Liver (tissue), 9 donors: ENCODE results near the gene SRSF6. TPM values are rescaled to one million over a fixed set of nuclear protein-coding genes. Genes with fewer than 3 reads are reported as not detected.

Experiments
- DNase-seq: peaks from one replicate; pipeline ENCODE4 v3.0.0-alpha.2; 2017; ENCODE audit warnings: low spot score
- H3K27ac ChIP-seq, 2 donors: one replicate each; pipeline ENCODE4 v1.7.0; 2013; ENCODE audit warnings: inconsistent platforms in 2 of 2, low read length in 2 of 2, control low read depth in 1 of 2, low read depth in 1 of 2, mild to moderate bottlenecking in 1 of 2
- H3K27me3 ChIP-seq, 4 donors: one replicate each; pipeline versions ENCODE4 v1.6.1 to v1.7.0; 2013; ENCODE audit warnings: low read length in 3 of 4, inconsistent platforms in 1 of 4, mild to moderate bottlenecking in 1 of 4, moderate library complexity in 1 of 4; ENCODE audit not compliant: control insufficient read depth in 4 of 4, insufficient read depth in 4 of 4
- H3K36me3 ChIP-seq, 4 donors: one replicate each; pipeline versions ENCODE4 v1.6.1 to v1.7.0; 2013; ENCODE audit warnings: low read length in 3 of 4, mild to moderate bottlenecking in 3 of 4, low read depth in 1 of 4, moderate library complexity in 1 of 4; ENCODE audit not compliant: control insufficient read depth in 4 of 4, insufficient read depth in 3 of 4
- H3K4me1 ChIP-seq, 4 donors: one replicate each; pipeline versions ENCODE4 v1.6.1 to v1.7.0; 2013; ENCODE audit warnings: low read length in 3 of 4, mild to moderate bottlenecking in 3 of 4, moderate library complexity in 1 of 4; ENCODE audit not compliant: control insufficient read depth in 4 of 4, insufficient read depth in 4 of 4
- H3K4me3 ChIP-seq, 3 donors: one replicate each; pipeline versions ENCODE4 v1.6.1 to v1.7.0; 2013; ENCODE audit warnings: low read length in 3 of 3, control low read depth in 1 of 3, low read depth in 1 of 3, mild to moderate bottlenecking in 1 of 3
- H3K9ac ChIP-seq, 2 donors: one replicate each; pipeline ENCODE4 v1.7.0; 2013; ENCODE audit warnings: low read length in 2 of 2, mild to moderate bottlenecking in 2 of 2, moderate library complexity in 2 of 2, control low read depth in 1 of 2, low read depth in 1 of 2
- H3K9me3 ChIP-seq, 4 donors: one replicate each; pipeline versions ENCODE4 v1.6.1 to v1.7.0; 2013; ENCODE audit warnings: low read length in 3 of 4; ENCODE audit not compliant: control insufficient read depth in 4 of 4
- GABPA ChIP-seq, 2 donors: IDR thresholded peaks in 1 of 2; conservative IDR thresholded peaks in 1 of 2; 2 replicates each; pipeline ENCODE4 v1.6.1; 2016; ENCODE audit warnings: antibody characterized with exemption in 2 of 2, mild to moderate bottlenecking in 1 of 2, moderate library complexity in 1 of 2
- HNF4A ChIP-seq, 2 donors: conservative IDR thresholded peaks; 2 replicates each; pipeline ENCODE4 v1.6.1; 2016; ENCODE audit warnings: antibody characterized with exemption in 2 of 2, mild to moderate bottlenecking in 2 of 2
- HNF4G ChIP-seq: IDR thresholded peaks from 2 replicates; pipeline ENCODE4 v1.6.1; 2016; ENCODE audit warnings: antibody characterized with exemption
- JUND ChIP-seq, 2 donors: IDR thresholded peaks; 2 replicates each; pipeline ENCODE4 v1.6.1; 2016; ENCODE audit warnings: antibody characterized with exemption in 2 of 2
- NR2F2 ChIP-seq: IDR thresholded peaks from 2 replicates; pipeline ENCODE4 v1.6.1; 2016; ENCODE audit warnings: antibody characterized with exemption
- RAD21 ChIP-seq, 2 donors: IDR thresholded peaks; 2 replicates each; pipeline ENCODE4 v1.6.1; 2016; ENCODE audit warnings: antibody characterized with exemption in 2 of 2, mild to moderate bottlenecking in 2 of 2
- TAF1 ChIP-seq: conservative IDR thresholded peaks from 2 replicates; pipeline ENCODE4 v1.6.1; 2016; ENCODE audit warnings: antibody characterized with exemption, mild to moderate bottlenecking
- YY1 ChIP-seq: IDR thresholded peaks from 2 replicates; pipeline ENCODE4 v1.6.1; 2016; ENCODE audit warnings: antibody characterized with exemption, mild to moderate bottlenecking
- WGBS: extraction: QIAGEN DNeasy Blood & Tissue Kit; methylation state at CpG from one replicate; pipeline ENCODE4 v1.1.7; 2013; 5-methylcytosine and 5-hydroxymethylcytosine counted together
- polyA plus RNA-seq, 2 donors: library from polyadenylated mRNA; stranded (reverse) in 1 of 2; unstranded in 1 of 2; fragments of 200-250 nt in 1 of 2; fragments of >200 nt in 1 of 2; fragmentation: Nextera tagmentation in 1 of 2; extraction: Ambion mirVana in 1 of 2; gene quantifications; one replicate each; pipeline versions ENCODE4 v1.2.1 to v1.2.3, GENCODE V29; 2013 to 2015
- total RNA-seq, 2 donors: library from RNA; depleted of rRNA; stranded (reverse); fragments of >200 nt; gene quantifications; one replicate each; pipeline ENCODE4 v1.2.3, GENCODE V29; 2014
- TF ChIP-seq, protein P1 (sequence below): fragments of 150-350 bp; IDR thresholded peaks from 2 replicates; pipeline ENCODE4 v1.5.1; 2017; ENCODE audit warnings: improper control_type of control experiment, low read depth, low read length; ENCODE audit not compliant: missing input control
- TF ChIP-seq, protein P2 (sequence below): IDR thresholded peaks from 2 replicates; pipeline ENCODE4 v1.6.1; 2016; ENCODE audit warnings: antibody characterized with exemption
- TF ChIP-seq, protein P3 (sequence below): IDR thresholded peaks from 2 replicates; pipeline ENCODE4 v1.6.1; 2016; ENCODE audit warnings: antibody characterized with exemption, mild to moderate bottlenecking
- TF ChIP-seq, protein P4 (sequence below): IDR thresholded peaks from 2 replicates; pipeline ENCODE4 v1.6.1; 2016; ENCODE audit warnings: antibody characterized with exemption
- TF ChIP-seq, protein P5 (sequence below): IDR thresholded peaks from 2 replicates; pipeline ENCODE4 v1.6.1; 2016; ENCODE audit warnings: antibody characterized with exemption
- donor health status: healthy.
- donor health status: healthy.
- donor health status: healthy.
- donor health status: healthy.
- donor health status: healthy.

Gene SRSF6
- total and polyA plus RNA-seq, 4 donors: 33.8 to 47.5 (median 41.1) TPM

DNA sequence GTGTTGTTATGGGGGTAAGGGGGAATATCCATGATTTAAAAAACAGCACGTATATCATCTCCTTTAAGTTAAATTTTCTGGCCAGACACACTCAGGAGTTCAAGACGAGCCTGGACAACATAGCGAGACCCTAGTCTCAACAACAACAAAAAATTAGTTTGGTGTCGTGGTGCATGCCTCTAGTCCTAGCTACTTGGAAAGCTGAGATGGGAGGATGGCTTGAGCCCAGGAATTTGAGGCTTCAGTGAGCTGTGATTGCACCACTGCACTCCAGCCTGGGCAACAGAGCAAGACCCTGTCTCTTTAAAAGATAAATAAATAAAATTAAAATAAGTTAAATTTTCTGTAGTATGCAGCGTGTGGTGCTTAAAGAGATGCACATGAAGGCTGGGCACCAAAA is 31.5 kb upstream of the SRSF6 start:
- no peaks in the 10 kb centered on the region for H3K36me3 ChIP-seq
- H3K9me3 ChIP-seq: peaks cover 0 to 4% (median 0%) of the 10 kb centered on the region in 4 donors
- DNase-seq: no peak
- peaks cover 0 to 2% (median 0%) of the 10 kb centered on the region in 4 donors for H3K27me3 ChIP-seq
- TF ChIP-seq JUND (IDR thresholded peaks at IDR 0.05): no peak
- TF ChIP-seq TAF1: no peak
- TF ChIP-seq RAD21 (IDR thresholded peaks at IDR 0.05): no peak
- TF ChIP-seq HNF4A (conservative IDR thresholded peaks at IDR 0.05): no peak
- TF ChIP-seq NR2F2: no peak
- TF ChIP-seq, protein P1, sequence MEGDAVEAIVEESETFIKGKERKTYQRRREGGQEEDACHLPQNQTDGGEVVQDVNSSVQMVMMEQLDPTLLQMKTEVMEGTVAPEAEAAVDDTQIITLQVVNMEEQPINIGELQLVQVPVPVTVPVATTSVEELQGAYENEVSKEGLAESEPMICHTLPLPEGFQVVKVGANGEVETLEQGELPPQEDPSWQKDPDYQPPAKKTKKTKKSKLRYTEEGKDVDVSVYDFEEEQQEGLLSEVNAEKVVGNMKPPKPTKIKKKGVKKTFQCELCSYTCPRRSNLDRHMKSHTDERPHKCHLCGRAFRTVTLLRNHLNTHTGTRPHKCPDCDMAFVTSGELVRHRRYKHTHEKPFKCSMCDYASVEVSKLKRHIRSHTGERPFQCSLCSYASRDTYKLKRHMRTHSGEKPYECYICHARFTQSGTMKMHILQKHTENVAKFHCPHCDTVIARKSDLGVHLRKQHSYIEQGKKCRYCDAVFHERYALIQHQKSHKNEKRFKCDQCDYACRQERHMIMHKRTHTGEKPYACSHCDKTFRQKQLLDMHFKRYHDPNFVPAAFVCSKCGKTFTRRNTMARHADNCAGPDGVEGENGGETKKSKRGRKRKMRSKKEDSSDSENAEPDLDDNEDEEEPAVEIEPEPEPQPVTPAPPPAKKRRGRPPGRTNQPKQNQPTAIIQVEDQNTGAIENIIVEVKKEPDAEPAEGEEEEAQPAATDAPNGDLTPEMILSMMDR: no peak
- TF ChIP-seq HNF4G: no peak
- TF ChIP-seq, protein P2, sequence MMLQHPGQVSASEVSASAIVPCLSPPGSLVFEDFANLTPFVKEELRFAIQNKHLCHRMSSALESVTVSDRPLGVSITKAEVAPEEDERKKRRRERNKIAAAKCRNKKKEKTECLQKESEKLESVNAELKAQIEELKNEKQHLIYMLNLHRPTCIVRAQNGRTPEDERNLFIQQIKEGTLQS: no peak
- TF ChIP-seq, protein P3, sequence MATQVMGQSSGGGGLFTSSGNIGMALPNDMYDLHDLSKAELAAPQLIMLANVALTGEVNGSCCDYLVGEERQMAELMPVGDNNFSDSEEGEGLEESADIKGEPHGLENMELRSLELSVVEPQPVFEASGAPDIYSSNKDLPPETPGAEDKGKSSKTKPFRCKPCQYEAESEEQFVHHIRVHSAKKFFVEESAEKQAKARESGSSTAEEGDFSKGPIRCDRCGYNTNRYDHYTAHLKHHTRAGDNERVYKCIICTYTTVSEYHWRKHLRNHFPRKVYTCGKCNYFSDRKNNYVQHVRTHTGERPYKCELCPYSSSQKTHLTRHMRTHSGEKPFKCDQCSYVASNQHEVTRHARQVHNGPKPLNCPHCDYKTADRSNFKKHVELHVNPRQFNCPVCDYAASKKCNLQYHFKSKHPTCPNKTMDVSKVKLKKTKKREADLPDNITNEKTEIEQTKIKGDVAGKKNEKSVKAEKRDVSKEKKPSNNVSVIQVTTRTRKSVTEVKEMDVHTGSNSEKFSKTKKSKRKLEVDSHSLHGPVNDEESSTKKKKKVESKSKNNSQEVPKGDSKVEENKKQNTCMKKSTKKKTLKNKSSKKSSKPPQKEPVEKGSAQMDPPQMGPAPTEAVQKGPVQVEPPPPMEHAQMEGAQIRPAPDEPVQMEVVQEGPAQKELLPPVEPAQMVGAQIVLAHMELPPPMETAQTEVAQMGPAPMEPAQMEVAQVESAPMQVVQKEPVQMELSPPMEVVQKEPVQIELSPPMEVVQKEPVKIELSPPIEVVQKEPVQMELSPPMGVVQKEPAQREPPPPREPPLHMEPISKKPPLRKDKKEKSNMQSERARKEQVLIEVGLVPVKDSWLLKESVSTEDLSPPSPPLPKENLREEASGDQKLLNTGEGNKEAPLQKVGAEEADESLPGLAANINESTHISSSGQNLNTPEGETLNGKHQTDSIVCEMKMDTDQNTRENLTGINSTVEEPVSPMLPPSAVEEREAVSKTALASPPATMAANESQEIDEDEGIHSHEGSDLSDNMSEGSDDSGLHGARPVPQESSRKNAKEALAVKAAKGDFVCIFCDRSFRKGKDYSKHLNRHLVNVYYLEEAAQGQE: no peak
- no peak for TF ChIP-seq YY1
- TF ChIP-seq, protein P4, sequence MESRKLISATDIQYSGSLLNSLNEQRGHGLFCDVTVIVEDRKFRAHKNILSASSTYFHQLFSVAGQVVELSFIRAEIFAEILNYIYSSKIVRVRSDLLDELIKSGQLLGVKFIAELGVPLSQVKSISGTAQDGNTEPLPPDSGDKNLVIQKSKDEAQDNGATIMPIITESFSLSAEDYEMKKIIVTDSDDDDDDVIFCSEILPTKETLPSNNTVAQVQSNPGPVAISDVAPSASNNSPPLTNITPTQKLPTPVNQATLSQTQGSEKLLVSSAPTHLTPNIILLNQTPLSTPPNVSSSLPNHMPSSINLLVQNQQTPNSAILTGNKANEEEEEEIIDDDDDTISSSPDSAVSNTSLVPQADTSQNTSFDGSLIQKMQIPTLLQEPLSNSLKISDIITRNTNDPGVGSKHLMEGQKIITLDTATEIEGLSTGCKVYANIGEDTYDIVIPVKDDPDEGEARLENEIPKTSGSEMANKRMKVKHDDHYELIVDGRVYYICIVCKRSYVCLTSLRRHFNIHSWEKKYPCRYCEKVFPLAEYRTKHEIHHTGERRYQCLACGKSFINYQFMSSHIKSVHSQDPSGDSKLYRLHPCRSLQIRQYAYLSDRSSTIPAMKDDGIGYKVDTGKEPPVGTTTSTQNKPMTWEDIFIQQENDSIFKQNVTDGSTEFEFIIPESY: no peak
- no peak overlapping the region for H3K4me3 ChIP-seq
- 83% methylated on average over 5 of the region's 5 CpGs for WGBS
- no peak overlapping the region for H3K9ac ChIP-seq
- no peaks in the 10 kb centered on the region for H3K4me1 ChIP-seq
- H3K27ac ChIP-seq: no peak overlapping the region

DNA sequence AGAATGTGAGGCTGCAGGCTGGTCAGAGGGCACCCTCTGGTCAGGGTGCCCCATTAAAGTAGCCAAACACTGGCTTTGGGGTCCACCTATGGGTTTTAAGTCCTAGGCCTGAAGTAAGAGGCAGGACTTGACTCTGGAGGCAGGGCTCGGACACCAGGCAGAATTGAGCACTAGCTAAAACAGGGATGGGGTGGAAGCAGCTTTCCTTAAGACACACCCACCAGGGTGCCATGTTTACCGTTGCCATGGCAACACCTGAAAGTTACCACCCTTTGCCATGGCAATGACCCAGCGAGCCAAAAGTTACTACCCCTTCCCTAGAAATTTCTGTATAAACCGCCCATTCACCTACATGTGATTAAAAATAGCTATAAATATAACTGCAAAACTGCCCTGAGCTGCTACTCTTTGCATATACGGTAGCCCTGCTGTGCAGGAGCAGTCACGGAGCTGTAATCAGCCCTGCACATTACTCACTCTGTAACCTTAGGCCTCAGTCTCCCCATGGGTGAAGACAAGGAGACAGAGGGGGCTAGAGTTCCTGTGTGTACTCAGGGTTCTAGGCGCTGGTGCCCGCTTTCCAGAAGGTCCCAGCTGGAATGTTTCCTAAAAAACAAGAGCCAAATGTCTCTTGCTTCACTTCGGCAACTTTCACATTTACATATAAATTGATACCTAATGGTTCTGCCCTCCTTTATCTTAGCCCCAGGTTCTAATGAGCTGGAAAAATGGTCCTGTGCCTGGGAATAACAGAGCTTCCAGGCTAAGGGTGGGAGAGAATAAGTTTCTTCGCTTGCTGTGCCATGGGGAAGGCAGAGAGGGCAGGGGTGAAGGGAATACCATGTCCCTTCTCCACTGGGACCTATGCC is 27.2 kb upstream of the SRSF6 start:
- DNase-seq: no peak

More for the DNA sequence above, 27.2 kb upstream of the SRSF6 start:
- Histone ChIP-seq H3K4me3 (no peak overlapping the region), H3K9ac (no peak overlapping the region), H3K4me1 (no peaks in the 10 kb centered on the region), H3K9me3 (peaks cover 0 to 4% (median 0%) of the 10 kb centered on the region in 4 donors), H3K27me3 (no peaks in the 10 kb centered on the region), H3K27ac (no peak overlapping the region), H3K36me3 (no peaks in the 10 kb centered on the region)
- WGBS: 60% methylated on average over 10 of the region's 10 CpGs
- no peak for TF ChIP-seq GABPA (IDR thresholded peaks at IDR 0.05 in 1 of 2, conservative IDR thresholded peaks at IDR 0.05 in 1 of 2)
- TF ChIP-seq, protein P3: no peak
- TF ChIP-seq, protein P5, sequence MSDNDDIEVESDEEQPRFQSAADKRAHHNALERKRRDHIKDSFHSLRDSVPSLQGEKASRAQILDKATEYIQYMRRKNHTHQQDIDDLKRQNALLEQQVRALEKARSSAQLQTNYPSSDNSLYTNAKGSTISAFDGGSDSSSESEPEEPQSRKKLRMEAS: no peak
